GM20000 (cell line): ENCODE measurements around the gene LTBP2.

Experiments used
- DNase-seq: peaks from one replicate; pipeline ENCODE4 v3.0.0; 2012; ENCODE audit warnings: low spot score
- TF ChIP-seq, protein P1 (sequence below): IDR thresholded peaks from 2 replicates; pipeline ENCODE4 v1.5.1; 2012; ENCODE audit warnings: mild to moderate bottlenecking, control low read depth; ENCODE audit errors: extremely low read depth, missing control alignments

LTBP2 gene

DNA sequence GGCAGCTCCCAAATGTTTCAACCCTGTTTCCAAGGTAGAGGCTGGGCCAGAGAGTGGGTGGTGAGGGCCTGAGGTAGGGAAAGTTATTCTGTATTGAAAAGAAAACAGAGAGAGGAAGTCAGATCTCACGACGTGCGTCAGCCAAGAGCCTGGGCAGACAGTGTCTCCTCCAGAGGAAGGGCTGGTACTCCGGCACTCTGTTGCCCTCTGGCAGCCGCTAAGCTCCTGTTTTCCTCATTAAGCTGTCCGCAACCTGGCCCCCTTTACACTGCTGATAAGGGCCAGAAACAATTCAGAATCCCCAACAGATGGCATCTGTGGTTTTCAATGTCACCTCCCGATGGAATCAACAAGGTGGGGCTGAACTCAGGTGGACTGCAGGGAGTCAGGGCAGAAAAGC is 26.0 kb upstream of the LTBP2 start:
- DNase-seq = no peak
- TF ChIP-seq, protein P1, sequence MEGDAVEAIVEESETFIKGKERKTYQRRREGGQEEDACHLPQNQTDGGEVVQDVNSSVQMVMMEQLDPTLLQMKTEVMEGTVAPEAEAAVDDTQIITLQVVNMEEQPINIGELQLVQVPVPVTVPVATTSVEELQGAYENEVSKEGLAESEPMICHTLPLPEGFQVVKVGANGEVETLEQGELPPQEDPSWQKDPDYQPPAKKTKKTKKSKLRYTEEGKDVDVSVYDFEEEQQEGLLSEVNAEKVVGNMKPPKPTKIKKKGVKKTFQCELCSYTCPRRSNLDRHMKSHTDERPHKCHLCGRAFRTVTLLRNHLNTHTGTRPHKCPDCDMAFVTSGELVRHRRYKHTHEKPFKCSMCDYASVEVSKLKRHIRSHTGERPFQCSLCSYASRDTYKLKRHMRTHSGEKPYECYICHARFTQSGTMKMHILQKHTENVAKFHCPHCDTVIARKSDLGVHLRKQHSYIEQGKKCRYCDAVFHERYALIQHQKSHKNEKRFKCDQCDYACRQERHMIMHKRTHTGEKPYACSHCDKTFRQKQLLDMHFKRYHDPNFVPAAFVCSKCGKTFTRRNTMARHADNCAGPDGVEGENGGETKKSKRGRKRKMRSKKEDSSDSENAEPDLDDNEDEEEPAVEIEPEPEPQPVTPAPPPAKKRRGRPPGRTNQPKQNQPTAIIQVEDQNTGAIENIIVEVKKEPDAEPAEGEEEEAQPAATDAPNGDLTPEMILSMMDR = no peak

GRCh38 chr14:74637178-74637550 is 25.1 kb upstream of the LTBP2 start:
- TF ChIP-seq, protein P1 = no peak
- DNase-seq = no peak

DNA sequence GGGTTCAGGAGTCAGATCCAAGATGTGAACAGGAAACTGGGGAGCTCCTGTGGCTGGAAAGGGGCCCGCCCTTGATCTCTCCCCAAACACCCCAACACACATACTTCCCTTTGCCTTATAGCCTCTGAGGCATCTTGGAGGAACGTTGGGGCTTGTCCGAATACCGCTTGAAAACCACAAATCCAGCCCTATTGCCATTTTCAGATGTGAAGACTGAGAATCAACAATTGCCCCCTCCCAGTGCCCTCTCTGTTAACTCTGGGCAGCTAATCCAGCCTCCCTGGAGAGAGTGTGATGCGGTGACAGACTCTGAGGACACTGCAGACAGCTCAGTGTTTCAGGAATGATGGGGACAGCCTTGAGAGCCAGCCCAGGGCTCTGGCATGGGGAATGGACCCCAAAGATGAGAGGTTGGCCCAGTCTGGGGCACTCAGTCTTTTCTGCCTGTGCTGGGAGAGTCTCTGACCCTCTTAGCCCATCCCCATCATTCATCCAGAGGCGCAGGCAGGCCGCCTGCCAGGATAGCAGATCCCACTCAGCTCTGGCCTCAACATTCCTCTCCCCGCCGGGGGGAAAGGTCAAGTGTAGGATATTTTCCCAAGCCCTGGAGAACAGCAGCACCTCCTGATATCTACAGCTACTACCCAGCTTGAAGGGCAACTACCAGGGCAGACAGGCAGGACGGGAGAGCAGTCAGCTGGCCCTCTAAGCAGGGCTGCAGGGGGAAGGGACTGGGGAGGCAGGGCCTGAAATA is 24.6 kb upstream of the LTBP2 start:
- TF ChIP-seq, protein P1 = no peak
- no peak for DNase-seq

DNA sequence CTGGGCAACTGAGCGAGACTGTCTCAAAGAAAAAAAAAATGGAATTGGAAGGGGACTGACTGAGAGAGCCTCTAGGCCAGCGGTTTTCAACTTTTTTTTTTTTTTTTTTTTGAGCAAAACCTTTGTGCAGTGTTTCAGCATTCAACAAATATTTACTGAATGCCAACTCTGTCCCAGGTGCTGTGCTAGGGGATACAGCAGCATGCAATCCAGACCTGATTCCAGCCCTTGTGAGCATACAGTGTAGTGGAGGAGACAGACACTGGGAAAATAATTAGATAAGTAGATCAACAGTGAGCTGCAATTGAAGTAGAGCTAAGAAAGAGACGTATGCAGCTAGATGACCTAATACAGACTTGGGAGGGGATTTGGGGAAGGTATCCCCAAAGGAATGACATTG is 23.8 kb upstream of the LTBP2 start:
- no peak for DNase-seq
- TF ChIP-seq, protein P1 = no peak

DNA sequence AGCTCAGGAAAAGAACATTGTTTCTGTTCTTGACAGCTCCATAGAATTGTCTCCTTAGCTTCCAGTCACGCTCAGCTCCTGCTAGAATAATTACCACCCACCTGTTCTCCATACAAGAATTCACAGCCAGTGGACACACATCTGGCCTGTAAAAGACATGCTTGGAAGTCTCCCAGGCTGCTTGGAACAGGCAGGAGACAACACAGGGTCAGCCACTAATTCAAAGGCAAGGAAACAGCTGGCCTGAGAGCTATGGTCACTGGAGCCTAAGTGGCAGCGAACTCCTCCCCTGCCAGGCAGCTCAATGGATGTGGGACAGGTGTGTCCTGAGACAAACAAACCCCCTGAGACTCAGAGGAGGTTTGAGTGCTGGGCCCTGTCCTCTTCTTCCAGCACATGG is 22.9 kb upstream of the LTBP2 start:
- TF ChIP-seq, protein P1 = no peak
- DNase-seq = no peak

DNA sequence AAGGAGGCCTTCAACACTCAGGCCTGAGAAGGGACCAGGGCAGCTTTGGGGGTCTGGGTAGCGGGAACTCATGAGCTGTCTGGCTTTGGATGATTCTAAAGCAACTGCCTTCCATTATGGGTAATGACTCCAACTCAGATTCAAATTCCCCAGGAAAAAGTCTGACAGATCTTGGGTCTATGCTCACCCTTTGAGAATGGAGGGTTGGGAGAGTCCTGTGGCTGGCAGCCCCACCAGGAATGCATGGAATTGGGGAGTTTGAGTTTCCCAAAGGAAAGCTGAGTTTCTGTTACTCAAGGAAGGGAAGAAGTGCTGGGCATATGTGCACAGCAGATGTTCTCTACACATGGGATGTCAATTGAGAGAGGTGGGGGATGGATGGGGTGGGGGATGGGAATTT is 22.4 kb upstream of the LTBP2 start:
- no peak for DNase-seq
- TF ChIP-seq, protein P1 = no peak

DNA sequence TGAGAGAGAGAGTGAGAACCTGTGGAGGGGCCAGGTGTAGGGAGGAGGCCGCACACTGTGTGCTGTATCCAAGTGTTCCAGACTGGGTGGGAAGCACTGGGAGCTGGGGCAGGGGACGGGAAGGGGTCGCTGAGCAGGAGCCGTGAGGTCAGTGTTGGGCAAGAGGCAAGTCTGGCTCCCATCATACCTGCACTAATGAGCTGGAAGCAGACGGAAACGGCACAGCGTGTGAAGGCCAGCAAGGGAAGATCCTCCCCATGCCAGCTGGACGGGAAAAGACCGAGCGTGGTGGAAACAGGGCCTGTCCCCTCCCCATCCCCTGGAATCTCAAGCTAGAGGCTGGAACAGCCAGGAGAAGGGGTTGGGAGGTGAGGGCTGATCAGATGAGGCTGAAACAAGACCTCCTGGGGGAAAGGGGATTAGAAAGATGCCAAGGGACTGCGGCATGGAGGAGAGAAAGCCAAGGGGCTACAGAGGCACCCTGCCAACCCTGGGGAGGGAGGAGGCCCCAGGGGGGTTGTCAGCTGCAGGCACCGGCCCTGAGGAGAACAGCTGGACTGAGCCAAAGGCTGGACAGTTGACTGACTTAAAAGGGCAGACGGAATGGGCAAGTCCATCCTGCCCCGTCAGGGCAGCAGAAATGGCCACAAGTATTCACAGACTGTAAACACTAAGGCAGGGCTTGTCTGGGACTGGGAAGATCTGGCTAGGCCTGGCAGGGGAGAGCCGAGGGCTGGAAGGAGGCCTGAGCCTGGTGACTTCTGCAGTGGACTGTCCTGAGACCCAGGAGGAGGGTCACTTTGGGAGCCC is 19.0 kb upstream of the LTBP2 start:
- no peak for DNase-seq
- TF ChIP-seq, protein P1 = no peak
